GM10248 (cell line): Measurements from ENCODE around the gene BOK.
"Not testable (repeated sequence)": the region's sequence is repeated elsewhere in the genome, so short reads cannot be mapped to it uniquely, and the experiment has no call there.

Source experiments
- CTCF ChIA-PET: fragments of 300-600 bp; sonication (Branson Sonifier 250); formaldehyde crosslinking; extraction: SDS; loops from one replicate; lab custom pipeline; 2021; ENCODE audit warnings: antibody characterized with exemption; lab: Yijun Ruan, JAX
- POLR2A ChIA-PET: fragments of 350-650 bp; sonication (Branson Sonifier 250); formaldehyde crosslinking; extraction: SDS; loops from one replicate; lab custom pipeline; 2020; ENCODE audit warnings: antibody characterized with exemption; lab: Yijun Ruan, JAX
- DNase-seq: peaks from one replicate; pipeline ENCODE4 v3.0.0; 2012; ENCODE audit errors: extremely low spot score
- CTCF ChIP-seq: IDR thresholded peaks from 2 replicates; pipeline ENCODE4 v1.5.1; 2012; ENCODE audit warnings: mild to moderate bottlenecking, low read depth; ENCODE audit errors: extremely low read depth, missing control alignments, control extremely low read depth

BOK gene

DNA sequence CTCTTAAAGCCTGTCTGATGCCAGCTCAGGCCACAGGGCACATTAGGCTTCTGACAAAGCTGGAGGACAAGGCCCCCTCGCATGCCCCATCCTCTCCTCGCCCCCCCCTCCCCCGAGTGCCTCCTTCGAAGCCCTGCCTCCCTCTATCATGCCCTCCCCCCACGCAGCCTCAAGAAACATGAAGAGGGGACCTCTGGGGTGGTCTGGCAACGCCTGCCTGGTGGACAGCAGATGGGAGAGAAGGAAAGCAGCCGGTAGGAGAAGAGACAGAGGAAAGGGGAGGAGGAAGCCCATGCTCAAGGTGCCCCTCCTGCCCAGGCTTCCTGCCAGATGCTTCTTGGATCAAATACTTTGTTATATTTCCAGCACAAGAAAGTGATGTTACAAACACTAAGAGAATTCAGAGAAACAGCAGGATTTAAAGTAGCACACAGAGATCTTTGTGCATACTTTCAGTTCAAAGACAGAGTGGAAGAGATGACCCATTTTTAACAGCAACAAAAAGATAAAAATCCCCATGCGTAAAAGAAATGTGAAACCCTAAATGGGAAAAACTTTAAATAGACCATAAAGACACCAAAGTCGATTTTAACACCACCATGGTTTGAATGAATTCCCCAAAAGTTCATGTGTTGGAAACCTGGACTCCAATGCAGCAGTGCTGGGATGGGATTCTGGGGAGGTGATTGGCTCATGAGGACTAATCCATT lies 19.0 kb downstream of the BOK start:
- ChIA-PET POLR2A (no interaction called here), CTCF (interaction anchor here (0.8 kb wide), 1 partner anchor 8 kb away, joined by 3 read pairs; no protein-coding TSS in a partner anchor)
- TF ChIP-seq CTCF, result no peak
- DNase-seq, result no peak

DNA sequence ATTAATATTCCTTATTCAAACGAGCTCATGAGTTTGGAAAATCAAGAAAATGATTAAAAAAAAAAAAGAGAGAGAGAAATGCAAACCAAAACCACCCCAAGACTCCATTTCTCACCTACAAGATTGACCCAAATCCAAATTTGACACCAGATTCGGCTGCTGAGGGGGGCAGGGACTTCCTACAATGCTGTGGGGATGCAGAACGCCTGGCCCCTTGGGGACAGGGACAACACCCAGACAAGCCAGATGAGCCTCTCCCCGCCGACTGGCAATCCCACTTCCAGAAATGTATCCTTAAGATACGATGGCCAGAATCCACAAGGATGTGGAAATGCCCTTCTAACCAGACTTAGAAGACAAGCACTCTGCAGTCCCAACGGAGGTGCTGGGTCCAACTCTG lies 20.7 kb downstream of the BOK start:
- POLR2A ChIA-PET, result no interaction called here
- TF ChIP-seq CTCF, result no peak
- CTCF ChIA-PET, result no interaction called here
- no peak for DNase-seq

DNA sequence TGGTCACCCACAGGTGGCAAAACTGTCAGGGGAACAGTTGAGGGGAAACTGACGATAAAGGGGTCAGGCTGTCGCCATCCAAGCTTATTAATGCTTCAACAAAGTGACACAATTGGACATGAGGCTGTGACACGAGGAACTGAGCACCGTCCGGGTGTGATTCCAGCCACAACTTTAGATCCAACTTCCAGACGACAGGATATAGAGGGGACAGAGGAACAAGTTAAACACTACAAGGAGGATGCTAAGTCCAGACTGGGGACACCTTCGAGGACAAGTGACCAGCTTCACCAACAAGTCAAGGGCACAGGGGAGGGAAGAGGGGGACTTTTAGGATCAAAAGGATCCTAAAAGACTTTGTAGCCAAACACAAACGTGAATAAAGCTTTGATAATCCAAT lies 23.8 kb downstream of the BOK start:
- no peak for DNase-seq
- ChIA-PET POLR2A (no interaction called here), CTCF (no interaction called here)
- TF ChIP-seq CTCF, result no peak

DNA sequence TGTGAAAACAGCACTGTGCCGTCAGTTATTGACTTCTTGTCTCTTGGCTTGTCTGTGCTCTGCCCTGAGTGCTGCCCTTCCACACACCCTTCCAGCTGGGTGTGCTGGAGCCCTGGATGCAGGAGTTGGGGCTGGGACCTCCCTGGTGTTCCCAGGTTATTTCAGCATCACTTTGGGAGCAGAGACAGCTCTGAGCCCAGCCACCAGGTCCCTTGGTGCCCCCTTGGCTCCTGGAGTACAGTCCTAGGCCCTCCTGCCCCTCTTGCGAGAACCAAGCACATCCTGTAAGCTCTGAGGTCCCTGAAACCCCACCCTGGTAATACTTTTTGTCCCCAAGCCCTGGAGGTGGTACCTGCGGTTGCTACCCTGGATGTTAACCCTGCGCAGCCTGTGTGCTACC lies 24.3 kb downstream of the BOK start:
- DNase-seq, result no peak
- ChIA-PET CTCF (no interaction called here), POLR2A (no interaction called here)
- no peak for TF ChIP-seq CTCF

GRCh38 chr2:241584436-241584835 lies 25.9 kb downstream of the BOK start:
- ChIA-PET CTCF (no interaction called here), POLR2A (no interaction called here)
- no peak for DNase-seq
- TF ChIP-seq CTCF, result no peak

DNA sequence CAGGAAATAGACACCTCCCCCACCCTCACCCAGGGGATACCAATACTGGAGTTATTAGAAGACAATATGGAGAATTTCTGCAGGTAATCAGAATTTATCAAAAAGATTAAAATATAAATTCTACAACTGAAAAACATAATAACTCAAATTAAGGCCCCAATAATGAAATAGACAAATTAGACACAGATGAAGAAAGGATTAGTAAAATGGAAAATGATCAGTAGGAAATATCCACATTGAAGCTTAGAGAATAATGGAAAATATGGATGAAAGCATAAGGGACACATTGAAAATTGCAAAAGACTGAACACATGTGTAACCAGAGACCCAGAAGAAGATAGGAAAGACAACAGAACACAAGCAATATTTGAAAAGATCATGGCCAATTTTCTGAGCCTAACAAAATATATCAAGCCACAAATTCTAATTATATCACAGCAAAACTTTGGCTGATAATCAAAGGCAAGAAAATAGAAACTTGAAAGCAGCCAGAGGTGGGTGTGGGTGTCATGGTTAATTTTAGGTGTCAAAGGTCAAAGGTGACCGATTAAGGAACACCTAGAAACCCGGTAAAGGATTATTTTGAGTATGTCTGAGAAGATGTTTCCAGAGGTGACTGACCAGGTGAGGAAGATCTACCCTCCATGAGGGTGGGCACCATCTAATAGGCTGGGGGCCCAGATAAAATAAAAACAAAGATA lies 28.2 kb downstream of the BOK start:
- no peak for DNase-seq
- ChIA-PET CTCF (interaction anchor here (1.3 kb wide), 1 partner anchor 12 kb away, joined by 3 read pairs; no protein-coding TSS in a partner anchor), POLR2A (no interaction called here)
- TF ChIP-seq CTCF, result no peak

DNA sequence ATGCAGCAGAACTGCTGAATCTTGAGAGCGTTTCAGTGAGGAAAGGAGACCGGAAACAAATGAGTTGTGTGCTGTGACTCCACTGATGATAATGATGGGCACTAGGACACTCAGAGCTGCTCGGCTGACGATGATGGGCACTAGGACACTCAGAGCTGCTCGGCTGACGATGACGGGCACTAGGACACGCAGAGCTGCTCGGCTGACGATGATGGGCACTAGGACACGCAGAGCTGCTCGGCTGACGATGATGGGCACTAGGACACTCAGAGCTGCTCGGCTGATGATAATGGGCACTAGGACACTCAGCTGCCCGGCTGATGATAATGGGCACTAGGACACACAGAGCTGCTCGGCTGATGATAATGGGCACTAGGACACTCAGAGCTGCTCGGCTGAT lies 31.3 kb downstream of the BOK start:
- POLR2A ChIA-PET, DNase-seq: not testable (repeated sequence)
- CTCF ChIA-PET, result interaction anchor here (1.2 kb wide), 1 partner anchor 21 kb away, joined by 3 read pairs; no protein-coding TSS in a partner anchor

- CTCF ChIA-PET, result interaction anchor here (1.2 kb wide), 1 partner anchor 20 kb away, joined by 3 read pairs; no protein-coding TSS in a partner anchor
- POLR2A ChIA-PET, result not testable (repeated sequence)
Measured at GRCh38 chr2:241590496-241591455, 32.2 kb downstream of the BOK start.

More at GRCh38 chr2:241590496-241591455, 32.2 kb downstream of the BOK start:
- not testable (repeated sequence) for DNase-seq
